ENCODE results near the gene L3MBTL3.

L3MBTL3 gene

DNA sequence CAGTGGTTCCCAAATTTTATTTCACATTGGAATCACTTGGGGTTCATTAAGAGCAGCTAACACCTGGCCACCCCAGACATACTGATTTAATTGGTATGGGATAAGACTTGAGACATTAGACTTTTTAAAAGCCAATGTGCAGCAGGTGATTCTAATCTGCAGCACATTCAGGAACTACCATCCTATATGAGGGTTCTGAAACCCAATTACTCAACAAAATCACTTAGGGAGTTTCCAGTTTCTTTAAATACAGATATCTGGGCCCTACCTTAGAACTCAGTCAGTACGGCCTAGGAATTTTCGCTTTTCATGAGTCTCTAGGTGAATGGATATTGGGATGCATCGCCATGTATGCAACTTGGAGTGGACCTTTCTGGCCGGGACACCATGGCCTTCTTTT is 24.0 kb upstream of the L3MBTL3 start:
- Histone ChIP-seq H3K79me2 (ENCODE audit: insufficient read depth, low read depth) (no peaks in the 10 kb centered on the region), H3K27me3 (ENCODE audit: insufficient read depth, low read depth) (no peaks in the 10 kb centered on the region), H3K36me3 (ENCODE audit: insufficient read depth) (no peaks in the 10 kb centered on the region), H3K4me2 (peak overlapping the region; percentile 79), H2AFZ (ENCODE audit: low read depth) (peak overlapping the region; percentile 52; the same call in 1 of the 2 replicates), H3K9ac (peak overlapping the region; percentile 29; the same call in 1 of the 2 replicates), H3K4me1 (ENCODE audit: low read depth, poor library complexity, severe bottlenecking) (peaks cover 39% of the 10 kb centered on the region), H3K27ac (peak overlapping the region; percentile 81), H3K4me3 (IDR thresholded peaks at IDR 0.05; ENCODE audit: insufficient read depth, low read depth, low read length) (no peak overlapping the region), H4K20me1 (ENCODE audit: insufficient read depth) (no peaks in the 10 kb centered on the region)
- TF ChIP-seq, protein P1, sequence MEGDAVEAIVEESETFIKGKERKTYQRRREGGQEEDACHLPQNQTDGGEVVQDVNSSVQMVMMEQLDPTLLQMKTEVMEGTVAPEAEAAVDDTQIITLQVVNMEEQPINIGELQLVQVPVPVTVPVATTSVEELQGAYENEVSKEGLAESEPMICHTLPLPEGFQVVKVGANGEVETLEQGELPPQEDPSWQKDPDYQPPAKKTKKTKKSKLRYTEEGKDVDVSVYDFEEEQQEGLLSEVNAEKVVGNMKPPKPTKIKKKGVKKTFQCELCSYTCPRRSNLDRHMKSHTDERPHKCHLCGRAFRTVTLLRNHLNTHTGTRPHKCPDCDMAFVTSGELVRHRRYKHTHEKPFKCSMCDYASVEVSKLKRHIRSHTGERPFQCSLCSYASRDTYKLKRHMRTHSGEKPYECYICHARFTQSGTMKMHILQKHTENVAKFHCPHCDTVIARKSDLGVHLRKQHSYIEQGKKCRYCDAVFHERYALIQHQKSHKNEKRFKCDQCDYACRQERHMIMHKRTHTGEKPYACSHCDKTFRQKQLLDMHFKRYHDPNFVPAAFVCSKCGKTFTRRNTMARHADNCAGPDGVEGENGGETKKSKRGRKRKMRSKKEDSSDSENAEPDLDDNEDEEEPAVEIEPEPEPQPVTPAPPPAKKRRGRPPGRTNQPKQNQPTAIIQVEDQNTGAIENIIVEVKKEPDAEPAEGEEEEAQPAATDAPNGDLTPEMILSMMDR (conservative IDR thresholded peaks at IDR 0.05; ENCODE audit: low read depth, low read length), result no peak

DNA sequence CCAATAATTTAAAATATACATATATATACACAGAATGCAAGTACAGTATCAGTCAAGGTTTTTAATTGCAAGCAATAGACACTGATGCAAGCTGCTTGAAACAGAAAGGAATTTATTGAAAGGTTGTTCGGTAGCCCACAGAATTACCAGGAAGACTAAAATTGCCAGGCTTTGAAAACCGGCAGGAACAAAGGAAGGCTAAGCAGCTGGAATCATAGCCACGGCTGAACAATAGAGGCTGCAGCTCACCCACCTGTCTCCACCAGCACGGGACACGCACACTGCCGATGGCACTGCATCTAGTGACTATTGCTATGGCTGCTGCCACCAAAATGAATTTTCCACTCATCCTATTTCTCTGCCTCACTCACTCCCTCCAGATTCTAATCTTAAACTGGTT is 22.0 kb upstream of the L3MBTL3 start:
- TF ChIP-seq, protein P1 (conservative IDR thresholded peaks at IDR 0.05; ENCODE audit: low read depth, low read length), result no peak
- Histone ChIP-seq H3K4me2 (no peak overlapping the region), H2AFZ (ENCODE audit: low read depth) (no peak overlapping the region)

DNA sequence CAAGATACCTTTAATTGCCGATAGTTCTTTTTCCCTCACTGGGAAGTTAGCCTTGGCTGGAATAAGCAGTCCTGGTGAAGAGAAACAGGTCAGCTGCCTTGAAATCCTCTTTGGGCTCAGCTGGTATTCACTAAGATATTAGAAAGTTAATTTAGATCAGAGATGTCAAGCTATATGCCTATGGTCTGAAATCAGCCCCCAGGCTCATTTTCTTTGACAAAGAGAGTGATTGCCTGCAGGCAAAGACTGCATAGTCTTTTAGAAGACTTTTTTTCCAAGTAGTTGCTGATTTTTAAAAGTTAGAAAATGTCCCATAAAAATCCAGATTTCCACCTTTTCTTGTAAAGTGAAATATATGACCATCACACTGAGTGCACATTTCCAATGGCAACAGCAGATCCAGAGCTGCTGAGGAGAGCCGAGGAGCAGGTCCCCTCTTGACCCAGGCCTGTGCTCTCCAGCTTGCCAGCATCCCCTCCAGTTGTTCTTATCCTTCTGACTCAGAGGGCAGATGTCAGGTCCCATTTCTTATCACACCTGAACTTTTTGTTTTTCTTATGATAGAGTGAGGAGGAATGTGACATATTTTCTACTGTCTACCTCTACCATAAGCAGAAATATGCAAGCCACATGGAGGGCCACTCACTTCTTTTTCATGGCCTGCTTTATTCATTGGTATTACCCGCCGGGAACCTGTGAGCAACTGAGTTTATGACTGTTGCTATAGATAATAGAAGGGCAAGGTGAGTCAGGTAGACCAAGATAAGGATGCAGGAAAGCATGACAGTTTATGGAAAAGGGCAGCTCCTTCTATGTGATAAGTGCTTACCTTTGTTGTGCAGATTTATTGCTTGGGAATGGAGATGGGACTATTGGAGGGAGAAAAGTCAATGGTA is 17.6 kb upstream of the L3MBTL3 start:
- H3K4me2 ChIP-seq, result no peak overlapping the region
- no peaks in the 10 kb centered on the region for H3K79me2 ChIP-seq (ENCODE audit: insufficient read depth, low read depth)
- peaks cover 8% of the 10 kb centered on the region for H3K4me1 ChIP-seq (ENCODE audit: low read depth, poor library complexity, severe bottlenecking)
- H2AFZ ChIP-seq (ENCODE audit: low read depth), result no peak overlapping the region
- H3K9ac ChIP-seq, result no peak overlapping the region
- no peaks in the 10 kb centered on the region for H3K27me3 ChIP-seq (ENCODE audit: insufficient read depth, low read depth)
- TF ChIP-seq, protein P1 (conservative IDR thresholded peaks at IDR 0.05; ENCODE audit: low read depth, low read length), result no peak
- no peaks in the 10 kb centered on the region for H4K20me1 ChIP-seq (ENCODE audit: insufficient read depth)
- H3K4me3 ChIP-seq (IDR thresholded peaks at IDR 0.05; ENCODE audit: insufficient read depth, low read depth, low read length), result no peak overlapping the region
- no peaks in the 10 kb centered on the region for H3K36me3 ChIP-seq (ENCODE audit: insufficient read depth)
- no peak overlapping the region for H3K27ac ChIP-seq

More for the DNA sequence above, 22.0 kb upstream of the L3MBTL3 start:
- Histone ChIP-seq H3K36me3 (ENCODE audit: insufficient read depth) (no peaks in the 10 kb centered on the region), H3K27ac (no peak overlapping the region), H3K79me2 (ENCODE audit: insufficient read depth, low read depth) (no peaks in the 10 kb centered on the region), H4K20me1 (ENCODE audit: insufficient read depth) (no peaks in the 10 kb centered on the region), H3K27me3 (ENCODE audit: insufficient read depth, low read depth) (no peaks in the 10 kb centered on the region), H3K4me1 (ENCODE audit: low read depth, poor library complexity, severe bottlenecking) (peaks cover 39% of the 10 kb centered on the region), H3K4me3 (IDR thresholded peaks at IDR 0.05; ENCODE audit: insufficient read depth, low read depth, low read length) (no peak overlapping the region), H3K9ac (no peak overlapping the region)

DNA sequence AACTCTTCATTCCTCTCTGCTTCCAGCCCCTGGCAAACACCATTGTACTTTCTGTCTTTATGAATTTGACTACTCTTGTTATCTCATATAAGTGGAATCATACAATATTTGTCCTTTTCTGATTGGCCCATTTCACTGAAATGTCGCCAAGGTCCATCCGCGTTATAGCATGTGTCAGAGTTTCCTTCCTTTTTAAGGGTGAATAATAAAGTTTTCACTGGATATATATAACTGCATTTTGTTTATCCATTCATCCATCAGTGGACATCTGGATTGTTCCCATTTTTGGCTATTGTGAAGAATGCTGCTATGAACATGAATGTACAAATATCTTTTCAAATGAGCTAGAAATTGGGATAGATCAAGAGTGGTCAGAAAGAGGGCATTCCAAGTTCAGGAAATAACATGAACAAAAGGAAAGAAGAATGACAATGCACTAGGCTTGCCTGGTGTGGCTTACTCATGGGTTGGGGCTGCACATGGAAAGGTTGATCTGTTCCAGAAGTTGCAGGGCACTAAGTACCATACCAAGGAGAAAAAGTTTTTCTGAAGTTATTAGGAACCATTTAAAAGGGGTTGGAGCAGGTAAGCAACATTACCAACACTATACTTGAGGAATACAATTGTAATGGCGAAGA is 10.0 kb upstream of the L3MBTL3 start:
- Histone ChIP-seq H3K4me3 (IDR thresholded peaks at IDR 0.05; ENCODE audit: insufficient read depth, low read depth, low read length) (no peak overlapping the region), H3K27me3 (ENCODE audit: insufficient read depth, low read depth) (no peaks in the 10 kb centered on the region), H3K4me2 (no peak overlapping the region), H3K27ac (no peak overlapping the region), H3K36me3 (ENCODE audit: insufficient read depth) (no peaks in the 10 kb centered on the region), H3K9ac (no peak overlapping the region), H3K4me1 (ENCODE audit: low read depth, poor library complexity, severe bottlenecking) (no peaks in the 10 kb centered on the region), H3K79me2 (ENCODE audit: insufficient read depth, low read depth) (no peaks in the 10 kb centered on the region), H4K20me1 (ENCODE audit: insufficient read depth) (no peaks in the 10 kb centered on the region), H2AFZ (ENCODE audit: low read depth) (no peak overlapping the region)
- TF ChIP-seq, protein P1 (conservative IDR thresholded peaks at IDR 0.05; ENCODE audit: low read depth, low read length), result no peak
